Stimulated activated CD4-positive, alpha-beta T cell treated with anti-CD3 and anti-CD28 coated beads, Interleukin-1b, Interleukin-23, amount 100 ng/mL, for 48 hours (primary cell): ENCODE measurements around the gene PBX1.

Experiments
- DNase-seq: peaks from one replicate; pipeline ENCODE4 v3.0.0-alpha.2; 2020

The PBX1 gene

GRCh38 chr1:164622068-164622845 is 63.3 kb downstream of the PBX1 start:
- no peak for DNase-seq

GRCh38 chr1:164623805-164624204 is 64.8 kb downstream of the PBX1 start:
- no peak for DNase-seq

GRCh38 chr1:164624400-164624799 is 65.4 kb downstream of the PBX1 start:
- no peak for DNase-seq

GRCh38 chr1:164625004-164625617 is 66.1 kb downstream of the PBX1 start:
- no peak for DNase-seq

GRCh38 chr1:164628772-164629171 is 69.8 kb downstream of the PBX1 start:
- DNase-seq: no peak

GRCh38 chr1:164629971-164630370 is 71.0 kb downstream of the PBX1 start:
- DNase-seq: no peak

GRCh38 chr1:164630626-164631396 is 71.8 kb downstream of the PBX1 start:
- DNase-seq: no peak

GRCh38 chr1:164631751-164632150 is 72.8 kb downstream of the PBX1 start:
- DNase-seq: no peak

GRCh38 chr1:164633997-164634396 is 75.0 kb downstream of the PBX1 start:
- no peak for DNase-seq

GRCh38 chr1:164635059-164635802 is 76.2 kb downstream of the PBX1 start:
- no peak for DNase-seq

- DNase-seq: no peak
These were observed 77.1 kb downstream of the PBX1 start for GRCh38 chr1:164635803-164636731.

GRCh38 chr1:164636757-164637156 is 77.8 kb downstream of the PBX1 start:
- DNase-seq: no peak

GRCh38 chr1:164637461-164638375 is 78.7 kb downstream of the PBX1 start:
- DNase-seq: no peak

- DNase-seq: no peak
These were observed 79.7 kb downstream of the PBX1 start for GRCh38 chr1:164638492-164639202.

GRCh38 chr1:164640686-164641352 is 81.8 kb downstream of the PBX1 start:
- DNase-seq: no peak

- no peak for DNase-seq
These were observed 82.4 kb downstream of the PBX1 start for GRCh38 chr1:164641353-164641730.

GRCh38 chr1:164643018-164643417 is 84.0 kb downstream of the PBX1 start:
- DNase-seq: no peak

- DNase-seq: no peak
These were observed 85.3 kb downstream of the PBX1 start for GRCh38 chr1:164644268-164644667.

GRCh38 chr1:164644774-164645644 is 86.0 kb downstream of the PBX1 start:
- DNase-seq: no peak
